BE2C (cell line): ENCODE results near the gene TEX13D.

ENCODE experiments used
- DNase-seq: peaks from one replicate; pipeline ENCODE4 v3.0.0-alpha.2; 2020
- H3K27me3 ChIP-seq: fragments of 250-450 bp; sonication (Bioruptor Pico); 2 replicates; pipeline ENCODE4 v1.5.1; 2020; ENCODE audit warnings: mild to moderate bottlenecking
- H3K36me3 ChIP-seq: fragments of 250-450 bp; sonication (Bioruptor Pico); 2 replicates; pipeline ENCODE4 v1.5.1; 2020; ENCODE audit warnings: mild to moderate bottlenecking
- H3K4me1 ChIP-seq: fragments of 250-450 bp; sonication (Bioruptor Pico); 2 replicates; pipeline ENCODE4 v1.5.1; 2020
- H3K4me3 ChIP-seq: 2 replicates; pipeline ENCODE4 v1.5.1; 2011; ENCODE audit warnings: low read depth, low read length
- H3K9me3 ChIP-seq: fragments of 250-450 bp; sonication (Bioruptor Pico); 2 replicates; pipeline ENCODE4 v1.5.1; 2020
- CTCF ChIP-seq: IDR thresholded peaks from 2 replicates; pipeline ENCODE4 v1.5.1; 2012; ENCODE audit warnings: mild to moderate bottlenecking, low read depth, low read length

The TEX13D gene

GRCh38 chrX:124383354-124383753 lies 50.9 kb downstream of the TEX13D start:
- TF ChIP-seq CTCF: no peak
- Histone ChIP-seq H3K27me3 (no peaks in the 10 kb centered on the region), H3K4me3 (no peak overlapping the region), H3K36me3 (no peaks in the 10 kb centered on the region), H3K9me3 (no peaks in the 10 kb centered on the region), H3K4me1 (no peaks in the 10 kb centered on the region)
- no peak for DNase-seq

GRCh38 chrX:124386401-124386800 lies 53.9 kb downstream of the TEX13D start:
- DNase-seq: no peak
- no peak for TF ChIP-seq CTCF
- Histone ChIP-seq H3K36me3 (no peaks in the 10 kb centered on the region), H3K9me3 (no peaks in the 10 kb centered on the region), H3K4me1 (no peaks in the 10 kb centered on the region), H3K27me3 (no peaks in the 10 kb centered on the region), H3K4me3 (no peak overlapping the region)
